GM23338 (cell line): Measurements from ENCODE around the gene U2AF1L4.

Source experiments
- CREB1 ChIP-seq: fragments of 250-450 bp; sonication (Bioruptor Pico); IDR thresholded peaks from 2 replicates; pipeline ENCODE4 v1.5.0; 2020; ENCODE audit warnings: low read depth, mild to moderate bottlenecking, moderate library complexity
- EZH2 ChIP-seq: fragments of 200-600 bp; sonication (generic); IDR thresholded peaks from one replicate; pipeline ENCODE4 v1.8.0; 2017; ENCODE audit warnings: antibody characterized with exemption, mild to moderate bottlenecking, low read depth; ENCODE audit not compliant: unreplicated experiment
- EZH2phosphoT487 ChIP-seq: fragments of 200-600 bp; sonication (generic); IDR thresholded peaks from one replicate; pipeline ENCODE4 v1.8.1; 2018; ENCODE audit warnings: antibody characterized with exemption; ENCODE audit not compliant: unreplicated experiment
- JUNB ChIP-seq: IDR thresholded peaks from one replicate; pipeline ENCODE4 v1.6.1; 2016; ENCODE audit warnings: antibody characterized with exemption; ENCODE audit not compliant: unreplicated experiment
- NANOG ChIP-seq: IDR thresholded peaks from 2 replicates; pipeline ENCODE4 v1.6.1; 2016; ENCODE audit warnings: antibody characterized with exemption, borderline replicate concordance
- POLR2AphosphoS5 ChIP-seq: IDR thresholded peaks from 2 replicates; pipeline ENCODE4 v1.6.1; 2016; ENCODE audit warnings: antibody characterized with exemption, low read depth
- ZNF331 ChIP-seq: fragments of 250-450 bp; sonication (Bioruptor Pico); IDR thresholded peaks from 2 replicates; pipeline ENCODE4 v1.5.0; 2020; ENCODE audit warnings: low read depth, mild to moderate bottlenecking, moderate library complexity
- TF ChIP-seq, protein P1 (sequence below), 2 experiments: fragments of 200-600 bp in 1 of 2; sonication (generic) in 1 of 2; conservative IDR thresholded peaks; 2 replicates each; pipeline versions ENCODE4 v1.5.1 to v1.6.1; 2016 to 2017; ENCODE audit warnings: antibody characterized with exemption in 2 of 2, low read depth in 2 of 2, mild to moderate bottlenecking in 2 of 2, moderate library complexity in 1 of 2
- TF ChIP-seq, protein P2 (sequence below): fragments of 250-450 bp; sonication (Bioruptor Pico); IDR thresholded peaks from 2 replicates; pipeline ENCODE4 v1.5.0; 2020; ENCODE audit warnings: mild to moderate bottlenecking, moderate library complexity
- TF ChIP-seq, protein P3 (sequence below): IDR thresholded peaks from one replicate; pipeline ENCODE4 v1.6.1; 2018; ENCODE audit warnings: antibody characterized with exemption; ENCODE audit not compliant: unreplicated experiment
- TF ChIP-seq, protein P4 (sequence below): IDR thresholded peaks from 2 replicates; pipeline ENCODE4 v1.6.1; 2016; ENCODE audit warnings: antibody characterized with exemption

DNA sequence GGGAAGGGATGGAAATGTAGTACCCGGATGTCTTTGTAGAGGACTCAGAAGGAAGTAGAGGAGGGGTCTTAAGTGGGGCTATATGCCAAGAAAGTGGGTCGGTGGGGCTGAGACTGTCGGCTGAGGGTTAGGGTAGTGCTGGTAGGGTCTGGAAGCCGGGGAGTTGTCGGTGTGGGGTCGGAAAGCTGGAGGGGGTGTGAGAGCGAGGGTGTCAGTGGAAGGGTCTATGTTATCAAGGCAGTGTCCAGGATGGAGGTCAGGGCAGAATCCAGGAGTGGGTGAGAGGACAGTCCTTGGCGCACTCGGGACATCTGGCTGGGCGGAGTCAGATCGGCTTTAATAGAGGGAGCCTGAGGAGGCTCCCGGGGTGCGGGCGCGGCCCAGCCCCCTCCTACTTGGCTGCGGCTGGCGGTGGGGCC, 9.9 kb upstream of the U2AF1L4 start:
- TF ChIP-seq, protein P1, sequence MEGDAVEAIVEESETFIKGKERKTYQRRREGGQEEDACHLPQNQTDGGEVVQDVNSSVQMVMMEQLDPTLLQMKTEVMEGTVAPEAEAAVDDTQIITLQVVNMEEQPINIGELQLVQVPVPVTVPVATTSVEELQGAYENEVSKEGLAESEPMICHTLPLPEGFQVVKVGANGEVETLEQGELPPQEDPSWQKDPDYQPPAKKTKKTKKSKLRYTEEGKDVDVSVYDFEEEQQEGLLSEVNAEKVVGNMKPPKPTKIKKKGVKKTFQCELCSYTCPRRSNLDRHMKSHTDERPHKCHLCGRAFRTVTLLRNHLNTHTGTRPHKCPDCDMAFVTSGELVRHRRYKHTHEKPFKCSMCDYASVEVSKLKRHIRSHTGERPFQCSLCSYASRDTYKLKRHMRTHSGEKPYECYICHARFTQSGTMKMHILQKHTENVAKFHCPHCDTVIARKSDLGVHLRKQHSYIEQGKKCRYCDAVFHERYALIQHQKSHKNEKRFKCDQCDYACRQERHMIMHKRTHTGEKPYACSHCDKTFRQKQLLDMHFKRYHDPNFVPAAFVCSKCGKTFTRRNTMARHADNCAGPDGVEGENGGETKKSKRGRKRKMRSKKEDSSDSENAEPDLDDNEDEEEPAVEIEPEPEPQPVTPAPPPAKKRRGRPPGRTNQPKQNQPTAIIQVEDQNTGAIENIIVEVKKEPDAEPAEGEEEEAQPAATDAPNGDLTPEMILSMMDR (conservative IDR thresholded peaks at IDR 0.05; ENCODE audit: low read depth in 2 of 2), result no peak
- TF ChIP-seq EZH2phosphoT487 (no peak), EZH2 (no peak), POLR2AphosphoS5 (no peak), CREB1 (no peak), NANOG (no peak), ZNF331 (CRISPR knock-in tag) (no peak), JUNB (no peak)
- TF ChIP-seq, protein P2, sequence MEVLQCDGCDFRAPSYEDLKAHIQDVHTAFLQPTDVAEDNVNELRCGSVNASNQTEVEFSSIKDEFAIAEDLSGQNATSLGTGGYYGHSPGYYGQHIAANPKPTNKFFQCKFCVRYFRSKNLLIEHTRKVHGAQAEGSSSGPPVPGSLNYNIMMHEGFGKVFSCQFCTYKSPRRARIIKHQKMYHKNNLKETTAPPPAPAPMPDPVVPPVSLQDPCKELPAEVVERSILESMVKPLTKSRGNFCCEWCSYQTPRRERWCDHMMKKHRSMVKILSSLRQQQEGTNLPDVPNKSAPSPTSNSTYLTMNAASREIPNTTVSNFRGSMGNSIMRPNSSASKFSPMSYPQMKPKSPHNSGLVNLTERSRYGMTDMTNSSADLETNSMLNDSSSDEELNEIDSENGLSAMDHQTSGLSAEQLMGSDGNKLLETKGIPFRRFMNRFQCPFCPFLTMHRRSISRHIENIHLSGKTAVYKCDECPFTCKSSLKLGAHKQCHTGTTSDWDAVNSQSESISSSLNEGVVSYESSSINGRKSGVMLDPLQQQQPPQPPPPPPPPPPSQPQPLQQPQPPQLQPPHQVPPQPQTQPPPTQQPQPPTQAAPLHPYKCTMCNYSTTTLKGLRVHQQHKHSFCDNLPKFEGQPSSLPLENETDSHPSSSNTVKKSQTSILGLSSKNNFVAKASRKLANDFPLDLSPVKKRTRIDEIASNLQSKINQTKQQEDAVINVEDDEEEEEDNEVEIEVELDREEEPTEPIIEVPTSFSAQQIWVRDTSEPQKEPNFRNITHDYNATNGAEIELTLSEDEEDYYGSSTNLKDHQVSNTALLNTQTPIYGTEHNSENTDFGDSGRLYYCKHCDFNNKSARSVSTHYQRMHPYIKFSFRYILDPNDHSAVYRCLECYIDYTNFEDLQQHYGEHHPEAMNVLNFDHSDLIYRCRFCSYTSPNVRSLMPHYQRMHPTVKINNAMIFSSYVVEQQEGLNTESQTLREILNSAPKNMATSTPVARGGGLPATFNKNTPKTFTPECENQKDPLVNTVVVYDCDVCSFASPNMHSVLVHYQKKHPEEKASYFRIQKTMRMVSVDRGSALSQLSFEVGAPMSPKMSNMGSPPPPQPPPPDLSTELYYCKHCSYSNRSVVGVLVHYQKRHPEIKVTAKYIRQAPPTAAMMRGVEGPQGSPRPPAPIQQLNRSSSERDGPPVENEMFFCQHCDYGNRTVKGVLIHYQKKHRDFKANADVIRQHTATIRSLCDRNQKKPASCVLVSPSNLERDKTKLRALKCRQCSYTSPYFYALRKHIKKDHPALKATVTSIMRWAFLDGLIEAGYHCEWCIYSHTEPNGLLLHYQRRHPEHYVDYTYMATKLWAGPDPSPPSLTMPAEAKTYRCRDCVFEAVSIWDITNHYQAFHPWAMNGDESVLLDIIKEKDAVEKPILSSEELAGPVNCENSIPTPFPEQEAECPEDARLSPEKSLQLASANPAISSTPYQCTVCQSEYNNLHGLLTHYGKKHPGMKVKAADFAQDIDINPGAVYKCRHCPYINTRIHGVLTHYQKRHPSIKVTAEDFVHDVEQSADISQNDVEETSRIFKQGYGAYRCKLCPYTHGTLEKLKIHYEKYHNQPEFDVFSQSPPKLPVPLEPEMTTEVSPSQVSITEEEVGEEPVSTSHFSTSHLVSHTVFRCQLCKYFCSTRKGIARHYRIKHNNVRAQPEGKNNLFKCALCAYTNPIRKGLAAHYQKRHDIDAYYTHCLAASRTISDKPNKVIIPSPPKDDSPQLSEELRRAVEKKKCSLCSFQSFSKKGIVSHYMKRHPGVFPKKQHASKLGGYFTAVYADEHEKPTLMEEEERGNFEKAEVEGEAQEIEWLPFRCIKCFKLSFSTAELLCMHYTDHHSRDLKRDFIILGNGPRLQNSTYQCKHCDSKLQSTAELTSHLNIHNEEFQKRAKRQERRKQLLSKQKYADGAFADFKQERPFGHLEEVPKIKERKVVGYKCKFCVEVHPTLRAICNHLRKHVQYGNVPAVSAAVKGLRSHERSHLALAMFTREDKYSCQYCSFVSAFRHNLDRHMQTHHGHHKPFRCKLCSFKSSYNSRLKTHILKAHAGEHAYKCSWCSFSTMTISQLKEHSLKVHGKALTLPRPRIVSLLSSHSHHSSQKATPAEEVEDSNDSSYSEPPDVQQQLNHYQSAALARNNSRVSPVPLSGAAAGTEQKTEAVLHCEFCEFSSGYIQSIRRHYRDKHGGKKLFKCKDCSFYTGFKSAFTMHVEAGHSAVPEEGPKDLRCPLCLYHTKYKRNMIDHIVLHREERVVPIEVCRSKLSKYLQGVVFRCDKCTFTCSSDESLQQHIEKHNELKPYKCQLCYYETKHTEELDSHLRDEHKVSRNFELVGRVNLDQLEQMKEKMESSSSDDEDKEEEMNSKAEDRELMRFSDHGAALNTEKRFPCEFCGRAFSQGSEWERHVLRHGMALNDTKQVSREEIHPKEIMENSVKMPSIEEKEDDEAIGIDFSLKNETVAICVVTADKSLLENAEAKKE (CRISPR knock-in tag), result no peak
- TF ChIP-seq, protein P3, sequence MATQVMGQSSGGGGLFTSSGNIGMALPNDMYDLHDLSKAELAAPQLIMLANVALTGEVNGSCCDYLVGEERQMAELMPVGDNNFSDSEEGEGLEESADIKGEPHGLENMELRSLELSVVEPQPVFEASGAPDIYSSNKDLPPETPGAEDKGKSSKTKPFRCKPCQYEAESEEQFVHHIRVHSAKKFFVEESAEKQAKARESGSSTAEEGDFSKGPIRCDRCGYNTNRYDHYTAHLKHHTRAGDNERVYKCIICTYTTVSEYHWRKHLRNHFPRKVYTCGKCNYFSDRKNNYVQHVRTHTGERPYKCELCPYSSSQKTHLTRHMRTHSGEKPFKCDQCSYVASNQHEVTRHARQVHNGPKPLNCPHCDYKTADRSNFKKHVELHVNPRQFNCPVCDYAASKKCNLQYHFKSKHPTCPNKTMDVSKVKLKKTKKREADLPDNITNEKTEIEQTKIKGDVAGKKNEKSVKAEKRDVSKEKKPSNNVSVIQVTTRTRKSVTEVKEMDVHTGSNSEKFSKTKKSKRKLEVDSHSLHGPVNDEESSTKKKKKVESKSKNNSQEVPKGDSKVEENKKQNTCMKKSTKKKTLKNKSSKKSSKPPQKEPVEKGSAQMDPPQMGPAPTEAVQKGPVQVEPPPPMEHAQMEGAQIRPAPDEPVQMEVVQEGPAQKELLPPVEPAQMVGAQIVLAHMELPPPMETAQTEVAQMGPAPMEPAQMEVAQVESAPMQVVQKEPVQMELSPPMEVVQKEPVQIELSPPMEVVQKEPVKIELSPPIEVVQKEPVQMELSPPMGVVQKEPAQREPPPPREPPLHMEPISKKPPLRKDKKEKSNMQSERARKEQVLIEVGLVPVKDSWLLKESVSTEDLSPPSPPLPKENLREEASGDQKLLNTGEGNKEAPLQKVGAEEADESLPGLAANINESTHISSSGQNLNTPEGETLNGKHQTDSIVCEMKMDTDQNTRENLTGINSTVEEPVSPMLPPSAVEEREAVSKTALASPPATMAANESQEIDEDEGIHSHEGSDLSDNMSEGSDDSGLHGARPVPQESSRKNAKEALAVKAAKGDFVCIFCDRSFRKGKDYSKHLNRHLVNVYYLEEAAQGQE, result no peak
- TF ChIP-seq, protein P4, sequence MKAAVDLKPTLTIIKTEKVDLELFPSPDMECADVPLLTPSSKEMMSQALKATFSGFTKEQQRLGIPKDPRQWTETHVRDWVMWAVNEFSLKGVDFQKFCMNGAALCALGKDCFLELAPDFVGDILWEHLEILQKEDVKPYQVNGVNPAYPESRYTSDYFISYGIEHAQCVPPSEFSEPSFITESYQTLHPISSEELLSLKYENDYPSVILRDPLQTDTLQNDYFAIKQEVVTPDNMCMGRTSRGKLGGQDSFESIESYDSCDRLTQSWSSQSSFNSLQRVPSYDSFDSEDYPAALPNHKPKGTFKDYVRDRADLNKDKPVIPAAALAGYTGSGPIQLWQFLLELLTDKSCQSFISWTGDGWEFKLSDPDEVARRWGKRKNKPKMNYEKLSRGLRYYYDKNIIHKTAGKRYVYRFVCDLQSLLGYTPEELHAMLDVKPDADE, result no peak
